Naive B cell (primary cell): ENCODE measurements around the gene LRRC25. TPM values are rescaled to one million over a fixed set of nuclear protein-coding genes. Genes with fewer than 3 reads are reported as not detected.

ENCODE experiments used
- ATAC-seq, 2 donors: fragments of 150-1000 bp; cut with Tn5 transposase; 2 replicates each; pipeline ENCODE4 v1.10.0; 2021; ENCODE audit warnings: low read depth in 2 of 2, mild to moderate bottlenecking in 2 of 2, moderate library complexity in 2 of 2
- DNase-seq: peaks from one replicate; pipeline ENCODE4 v3.0.0; 2022
- H3K27ac Mint-ChIP-seq, 6 donors: one replicate each; pipeline ENCODE4 v1.8.0; 2020 to 2022; ENCODE audit warnings: mild to moderate bottlenecking in 6 of 6, mixed read lengths in 6 of 6, moderate library complexity in 5 of 6, inconsistent platforms in 2 of 6
- H3K27me3 Mint-ChIP-seq, 3 donors: one replicate each; pipeline ENCODE4 v1.8.0; 2021 to 2022; ENCODE audit warnings: mixed read lengths in 3 of 3, mild to moderate bottlenecking in 1 of 3
- H3K36me3 Mint-ChIP-seq, 2 donors: one replicate each; pipeline ENCODE4 v1.8.0; 2020 to 2022; ENCODE audit warnings: mixed read lengths in 2 of 2, inconsistent platforms in 1 of 2, mild to moderate bottlenecking in 1 of 2
- H3K4me1 Mint-ChIP-seq, 3 donors: one replicate each; pipeline ENCODE4 v1.8.0; 2020 to 2022; ENCODE audit warnings: mixed read lengths in 3 of 3, inconsistent platforms in 1 of 3, mild to moderate bottlenecking in 1 of 3, moderate library complexity in 1 of 3
- H3K4me3 Mint-ChIP-seq, 8 donors: one replicate each; pipeline ENCODE4 v1.8.0; 2020 to 2022; ENCODE audit warnings: mild to moderate bottlenecking in 8 of 8, mixed read lengths in 8 of 8, moderate library complexity in 8 of 8, inconsistent platforms in 2 of 8
- H3K9me3 Mint-ChIP-seq, 7 donors: one replicate each; pipeline ENCODE4 v1.8.0; 2020 to 2022; ENCODE audit warnings: mixed read lengths in 7 of 7, mild to moderate bottlenecking in 5 of 7, inconsistent platforms in 2 of 7, moderate library complexity in 1 of 7
- polyA plus RNA-seq, 6 donors: library from polyadenylated mRNA; unstranded; fragments of 300-500 nt; fragmentation: Illumina TruSeq; gene quantifications; one replicate each; pipeline ENCODE4 v1.2.3, GENCODE V29; 2021; ENCODE audit warnings: low read depth in 6 of 6

LRRC25 gene
- polyA plus RNA-seq, 6 donors from 2014 or later = 0.17 to 30.8 (median 17.9) TPM

- no peak for DNase-seq
- Mint-ChIP-seq H3K36me3 (peaks cover 0 to 8% of the 10 kb centered on the region in 2 donors), H3K27ac (peak overlapping the region in 3 of 6 donors; percentile 57 to 66 (median 65)), H3K4me1 (peaks cover 21 to 33% (median 25%) of the 10 kb centered on the region in 3 donors), H3K4me3 (peak overlapping the region in 4 of 8 donors; percentile 16 to 71 (median 30)), H3K9me3 (peaks cover 0 to 5% (median 0%) of the 10 kb centered on the region in 7 donors), H3K27me3 (no peaks in the 10 kb centered on the region)
- ATAC-seq = no peak
These were observed 42.5 kb upstream of the LRRC25 start for GRCh38 chr19:18439910-18440237.

GRCh38 chr19:18439025-18439909 lies 41.8 kb upstream of the LRRC25 start:
- H3K27ac Mint-ChIP-seq = peak overlapping the region in 4 of 6 donors; percentile 45 to 66 (median 61)
- peak; percentile 14 to 17 for ATAC-seq
- H3K4me1 Mint-ChIP-seq = peaks cover 27 to 39% (median 29%) of the 10 kb centered on the region in 3 donors
- peaks cover 0 to 8% of the 10 kb centered on the region in 2 donors for H3K36me3 Mint-ChIP-seq
- peaks cover 0 to 5% (median 0%) of the 10 kb centered on the region in 7 donors for H3K9me3 Mint-ChIP-seq
- H3K27me3 Mint-ChIP-seq = no peaks in the 10 kb centered on the region
- H3K4me3 Mint-ChIP-seq = peak overlapping the region in 7 of 8 donors; percentile 9 to 71 (median 34)
- no peak for DNase-seq

DNA sequence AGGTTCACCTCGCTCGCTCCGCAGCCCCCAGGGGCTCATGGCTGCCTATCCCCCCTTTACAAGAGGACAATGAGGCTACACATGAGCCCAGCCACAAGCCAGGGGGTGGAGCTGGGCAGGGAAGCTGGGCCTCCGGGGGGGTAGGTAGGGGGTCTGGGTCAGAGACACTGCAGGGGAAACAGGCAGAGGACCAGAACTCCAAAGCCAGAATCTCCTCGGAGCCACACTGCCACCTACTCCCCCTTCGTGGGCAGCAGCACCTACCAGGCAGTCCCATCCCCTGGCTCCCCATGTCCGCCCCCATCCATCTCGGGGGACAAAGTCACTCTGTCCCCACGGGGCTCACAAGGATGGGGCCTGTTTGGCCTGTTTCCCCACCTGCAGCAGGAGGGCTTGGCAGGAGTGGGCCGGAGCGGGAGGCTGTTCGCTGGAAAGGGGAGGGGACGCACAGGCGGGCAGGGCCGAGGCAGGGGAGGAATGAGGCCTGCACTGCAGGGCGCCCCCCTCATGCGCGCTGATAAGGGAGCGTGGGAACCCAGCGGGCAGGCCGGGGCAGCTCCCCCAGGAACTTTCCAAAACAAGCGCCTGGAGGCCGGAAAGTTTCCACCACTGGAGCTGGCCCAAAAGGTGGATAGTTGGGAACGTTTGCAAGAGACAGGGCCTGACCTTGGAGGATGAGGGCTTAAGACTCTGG lies 41.1 kb upstream of the LRRC25 start:
- H3K4me1 Mint-ChIP-seq = peaks cover 28 to 41% (median 31%) of the 10 kb centered on the region in 3 donors
- DNase-seq = no peak
- H3K4me3 Mint-ChIP-seq = peak overlapping the region in 5 of 8 donors; percentile 54 to 82 (median 71)
- H3K27ac Mint-ChIP-seq = peak overlapping the region in 1 of 6 donors; percentile 56
- peaks cover 0 to 5% (median 0%) of the 10 kb centered on the region in 7 donors for H3K9me3 Mint-ChIP-seq
- peaks cover 0 to 8% of the 10 kb centered on the region in 2 donors for H3K36me3 Mint-ChIP-seq
- H3K27me3 Mint-ChIP-seq = no peaks in the 10 kb centered on the region
- ATAC-seq = no peak

GRCh38 chr19:18437491-18438330 lies 40.3 kb upstream of the LRRC25 start, which contains the start of gene ISYNA1:
Gene ISYNA1, minus strand, starts transcription at chr19:18438133. Its CDS starts 154 bp downstream, at chr19:18437979.
- DNase-seq = no peak
- no peaks in the 10 kb centered on the region for H3K27me3 Mint-ChIP-seq
- H3K36me3 Mint-ChIP-seq = peaks cover 0 to 7% of the 10 kb centered on the region in 2 donors
- peak within 1 kb of the TSS in 2 of 6 donors; percentile 56 to 65 for H3K27ac Mint-ChIP-seq
- peaks cover 25 to 39% (median 33%) of the 10 kb centered on the region in 3 donors for H3K4me1 Mint-ChIP-seq
- H3K9me3 Mint-ChIP-seq = peaks cover 0 to 5% (median 0%) of the 10 kb centered on the region in 7 donors
- peak; percentile 15 for ATAC-seq
- peak within 1 kb of the TSS; percentile 79 to 93 (median 85) for H3K4me3 Mint-ChIP-seq

GRCh38 chr19:18436671-18437490 lies 39.5 kb upstream of the LRRC25 start:
- Mint-ChIP-seq H3K27me3 (no peaks in the 10 kb centered on the region), H3K36me3 (no peaks in the 10 kb centered on the region), H3K4me3 (peak overlapping the region; percentile 79 to 93 (median 86)), H3K4me1 (peaks cover 19 to 31% (median 27%) of the 10 kb centered on the region in 3 donors), H3K27ac (peak overlapping the region in 1 of 6 donors; percentile 65), H3K9me3 (no peaks in the 10 kb centered on the region)
- ATAC-seq = peak; percentile 48 to 50
- DNase-seq = peak; percentile 72

GRCh38 chr19:18435842-18436670 lies 38.6 kb upstream of the LRRC25 start:
- no peaks in the 10 kb centered on the region for H3K27me3 Mint-ChIP-seq
- H3K27ac Mint-ChIP-seq = peak overlapping the region in 1 of 6 donors; percentile 49

GRCh38 chr19:18435178-18435841 lies 37.9 kb upstream of the LRRC25 start:
- H3K27me3 Mint-ChIP-seq = no peaks in the 10 kb centered on the region
- ATAC-seq (no peak), DNase-seq (no peak)
- H3K4me1 Mint-ChIP-seq = peaks cover 13 to 31% (median 30%) of the 10 kb centered on the region in 3 donors
- no peaks in the 10 kb centered on the region for H3K36me3 Mint-ChIP-seq
- no peaks in the 10 kb centered on the region for H3K9me3 Mint-ChIP-seq
- no peak overlapping the region for H3K27ac Mint-ChIP-seq
- peak overlapping the region in 7 of 8 donors; percentile 80 to 89 (median 84) for H3K4me3 Mint-ChIP-seq

More at GRCh38 chr19:18435842-18436670, 38.6 kb upstream of the LRRC25 start:
- Mint-ChIP-seq H3K4me1 (peaks cover 18 to 29% (median 27%) of the 10 kb centered on the region in 3 donors), H3K4me3 (peak overlapping the region; percentile 79 to 92 (median 84)), H3K36me3 (no peaks in the 10 kb centered on the region), H3K9me3 (no peaks in the 10 kb centered on the region)
- DNase-seq (no peak), ATAC-seq (no peak)

DNA sequence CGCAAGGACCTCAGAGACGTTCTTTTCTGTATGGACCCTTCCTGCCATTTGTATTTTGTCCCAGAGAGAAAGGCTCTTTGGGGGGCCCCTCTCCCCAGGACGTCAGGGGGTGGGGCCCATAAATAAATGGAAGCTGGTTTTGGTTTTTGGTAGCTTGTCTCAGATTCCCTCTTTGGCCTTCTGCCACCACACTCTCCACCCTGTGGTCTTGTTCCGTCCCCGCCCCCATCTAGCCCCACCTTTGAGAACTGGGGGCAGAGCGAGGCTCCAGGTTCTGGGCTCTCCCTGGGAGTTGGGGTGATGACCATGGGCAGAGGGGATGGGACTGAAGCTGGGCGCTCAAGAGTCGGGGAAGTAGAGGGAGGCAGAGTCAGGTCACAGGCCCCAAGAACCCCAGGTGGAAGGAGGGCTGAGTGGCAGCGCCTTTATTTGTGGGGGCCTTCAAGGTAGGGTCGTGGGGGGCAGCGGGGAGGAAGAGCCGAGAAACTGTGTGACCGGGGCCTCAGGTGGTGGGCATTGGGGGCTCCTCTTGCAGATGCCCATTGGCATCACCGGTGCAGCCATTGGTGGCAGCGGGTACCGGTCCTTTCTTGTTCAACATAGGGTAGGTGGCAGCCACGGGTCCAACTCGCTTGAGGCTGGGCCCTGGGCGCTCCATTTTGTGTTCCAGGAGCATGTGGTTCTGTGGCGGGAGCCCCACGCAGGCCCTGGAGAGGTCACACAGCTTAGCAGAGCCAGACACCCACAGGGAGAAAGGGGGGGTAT lies 37.2 kb upstream of the LRRC25 start:
- Mint-ChIP-seq H3K27me3 (no peaks in the 10 kb centered on the region), H3K27ac (peak overlapping the region in 4 of 6 donors; percentile 22 to 73 (median 52)), H3K4me3 (peak overlapping the region; percentile 75 to 89 (median 85)), H3K9me3 (no peaks in the 10 kb centered on the region), H3K4me1 (peaks cover 11 to 34% (median 33%) of the 10 kb centered on the region in 3 donors), H3K36me3 (no peaks in the 10 kb centered on the region)
- ATAC-seq (no peak), DNase-seq (no peak)

DNA sequence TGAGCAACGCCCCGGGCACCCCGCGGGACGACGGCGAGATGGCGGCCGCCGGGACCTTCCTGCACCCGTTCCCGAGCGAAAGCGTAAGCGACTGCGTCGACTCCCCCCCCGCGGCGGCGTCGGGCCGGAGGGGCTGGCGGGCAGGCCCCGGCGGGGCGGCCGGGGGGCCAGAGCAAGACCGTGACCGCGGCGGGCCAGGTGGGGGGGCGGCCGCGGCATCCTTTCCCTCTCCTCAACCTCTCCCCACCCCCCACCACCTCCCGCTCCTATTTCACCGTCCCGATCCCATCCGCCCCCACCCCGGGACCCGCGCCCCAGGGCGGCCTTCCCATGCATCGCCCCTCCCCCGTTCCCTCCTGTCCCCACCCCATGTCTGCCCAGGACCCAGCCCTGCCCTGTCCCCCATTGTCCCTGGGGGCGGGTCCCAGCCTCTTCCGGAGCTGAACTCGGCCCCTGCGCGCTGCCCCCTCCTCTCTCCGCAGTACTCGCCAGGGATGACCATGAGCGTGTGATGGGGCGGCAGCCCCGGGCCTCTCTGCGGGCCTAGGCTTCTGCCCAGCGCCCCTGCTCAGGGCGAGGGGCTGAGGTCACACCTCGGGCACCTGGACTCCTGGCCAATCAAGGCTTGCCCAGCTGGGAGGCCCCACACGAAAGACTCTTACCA lies 36.4 kb upstream of the LRRC25 start:
- no peaks in the 10 kb centered on the region for H3K9me3 Mint-ChIP-seq

More for the DNA sequence above, 36.4 kb upstream of the LRRC25 start:
- H3K27me3 Mint-ChIP-seq = no peaks in the 10 kb centered on the region
- ATAC-seq = no peak
- DNase-seq = no peak
- peak overlapping the region; percentile 75 to 89 (median 85) for H3K4me3 Mint-ChIP-seq
- peak overlapping the region in 3 of 6 donors; percentile 38 to 82 (median 56) for H3K27ac Mint-ChIP-seq
- H3K4me1 Mint-ChIP-seq = peaks cover 11 to 39% (median 26%) of the 10 kb centered on the region in 3 donors
- no peaks in the 10 kb centered on the region for H3K36me3 Mint-ChIP-seq
